Naive B cell (primary cell): Measurements from ENCODE around the gene UGT3A2. TPM values are rescaled to one million over a fixed set of nuclear protein-coding genes. Genes with fewer than 3 reads are reported as not detected.

Experiments
- polyA plus RNA-seq, 6 donors: library from polyadenylated mRNA; unstranded; fragments of 300-500 nt; fragmentation: Illumina TruSeq; gene quantifications; one replicate each; pipeline ENCODE4 v1.2.3, GENCODE V29; 2021; ENCODE audit warnings: low read depth in 6 of 6

UGT3A2 gene
- polyA plus RNA-seq, 6 donors from 2014 or later, result 0.12 TPM; not detected in 5

Other genes starting within 250 kb of the UGT3A2 start
- gene IL7R, start 210.0 kb downstream of the UGT3A2 start, polyA plus RNA-seq, result 1 to 10 TPM in 5 of 6 donors, under 1 TPM in 1; 0.37 to 5.2 (median 2.2) TPM
- gene CAPSL, start 128.3 kb downstream of the UGT3A2 start, polyA plus RNA-seq, result not detected
- under 1 TPM in 1 of 6 donors, not detected in 5; 0.12 TPM for gene UGT3A1, start 75.5 kb downstream of the UGT3A2 start, polyA plus RNA-seq
- 1 to 10 TPM; 3.6 to 6.7 (median 5.0) TPM for gene LMBRD2, start 85.0 kb upstream of the UGT3A2 start, polyA plus RNA-seq
- 10 to 100 TPM; 17.7 to 30.8 (median 24.5) TPM for gene SKP2, start 85.2 kb upstream of the UGT3A2 start, polyA plus RNA-seq
- 1 to 10 TPM; 1.0 to 7.1 (median 4.2) TPM for gene NADK2, start 175.0 kb upstream of the UGT3A2 start, polyA plus RNA-seq
- not detected for gene RANBP3L, start 235.0 kb upstream of the UGT3A2 start, polyA plus RNA-seq